ENCODE data around the gene CD1E. TPM values are rescaled to one million over a fixed set of nuclear protein-coding genes. Genes with fewer than 3 reads are reported as not detected.

The CD1E gene
- polyA plus RNA-seq, 1 of the 3 experiments (the other 2 are of a cell fraction) = not detected

DNA sequence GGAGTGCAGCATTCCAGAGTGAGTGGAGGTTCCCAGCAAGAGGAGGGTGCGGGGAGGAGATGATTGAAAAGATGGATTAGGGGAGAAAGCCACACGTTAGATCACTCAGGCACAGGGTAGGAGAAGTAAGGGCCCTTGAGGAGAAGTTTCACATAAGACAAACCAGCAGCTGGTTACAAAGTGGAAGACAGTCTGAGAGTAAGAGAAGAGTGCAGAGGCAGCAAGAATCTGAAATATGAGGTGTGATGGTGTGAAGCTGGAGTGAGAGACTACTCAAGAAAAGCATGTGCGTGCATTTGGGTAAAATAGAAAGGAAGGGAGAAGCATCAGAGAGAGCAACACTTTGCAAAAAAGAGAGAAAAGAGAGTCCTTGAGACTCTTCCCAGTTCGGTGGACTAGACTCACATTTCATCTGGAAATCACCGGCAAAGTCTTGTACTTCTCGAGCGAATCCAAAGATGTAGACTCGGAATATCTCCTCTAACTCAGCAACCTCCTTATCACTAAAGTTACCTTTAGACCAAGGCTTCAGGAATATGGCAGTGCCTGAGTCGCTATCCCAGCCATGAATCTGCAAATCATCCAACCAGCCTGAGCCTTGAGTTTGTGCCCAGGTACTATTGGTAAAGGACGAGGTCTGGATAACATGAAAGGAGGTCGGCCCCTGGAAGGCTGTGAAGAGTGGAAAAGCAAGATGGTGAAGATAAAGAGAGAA is 23.1 kb upstream of the CD1E start (continued):
- TF ChIP-seq PBX3 (IDR thresholded peaks at IDR 0.05) = no peak

DNA sequence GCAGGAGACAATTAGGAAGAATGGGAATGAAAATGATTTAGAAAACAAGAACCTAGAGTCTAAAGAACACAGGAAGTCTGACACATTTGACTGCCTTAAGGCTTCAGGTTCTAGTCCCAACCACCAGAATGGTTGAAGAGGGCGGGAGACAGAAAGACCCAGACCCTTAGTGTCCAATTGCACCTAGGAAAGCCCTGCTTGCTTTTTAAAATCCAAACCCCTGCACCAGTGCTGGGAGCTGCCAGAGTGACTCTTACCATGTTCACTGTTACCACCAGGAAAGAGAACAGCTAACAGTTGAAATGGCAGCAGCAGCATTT is 22.6 kb upstream of the CD1E start:
- Histone ChIP-seq H3F3A (replicated peaks; ENCODE audit: insufficient read depth) (no peaks in the 10 kb centered on the region), H3K4me3 (ENCODE audit: low read depth in 2 of 2, low read length in 1 of 2) (no peak overlapping the region), H2AFZ (ENCODE audit: low read depth) (no peak overlapping the region), H3K9me3 (no peaks in the 10 kb centered on the region), H3K79me2 (ENCODE audit: insufficient read depth) (no peaks in the 10 kb centered on the region), H3K36me3 (replicated peaks in 1 of 2; ENCODE audit: control insufficient read depth in 1 of 2, insufficient read depth in 2 of 2, low read length in 1 of 2) (no peaks in the 10 kb centered on the region), H3K4me2 (no peak overlapping the region), H4K20me1 (ENCODE audit: insufficient read depth) (no peaks in the 10 kb centered on the region), H3K9me2 (no peaks in the 10 kb centered on the region), H3K9ac (no peak overlapping the region), H3K27ac (ENCODE audit: low read depth in 2 of 2, low read length in 1 of 2) (no peak overlapping the region), H3K27me3 (ENCODE audit: insufficient read depth) (peaks cover 12% of the 10 kb centered on the region), H3K4me1 (ENCODE audit: control insufficient read depth in 1 of 2, insufficient read depth in 2 of 2, low read depth in 1 of 2, low read length in 1 of 2) (no peaks in the 10 kb centered on the region)
- ChIA-PET POLR2A (no interaction called here), CTCF (no interaction called here)
- TF ChIP-seq, protein P1, sequence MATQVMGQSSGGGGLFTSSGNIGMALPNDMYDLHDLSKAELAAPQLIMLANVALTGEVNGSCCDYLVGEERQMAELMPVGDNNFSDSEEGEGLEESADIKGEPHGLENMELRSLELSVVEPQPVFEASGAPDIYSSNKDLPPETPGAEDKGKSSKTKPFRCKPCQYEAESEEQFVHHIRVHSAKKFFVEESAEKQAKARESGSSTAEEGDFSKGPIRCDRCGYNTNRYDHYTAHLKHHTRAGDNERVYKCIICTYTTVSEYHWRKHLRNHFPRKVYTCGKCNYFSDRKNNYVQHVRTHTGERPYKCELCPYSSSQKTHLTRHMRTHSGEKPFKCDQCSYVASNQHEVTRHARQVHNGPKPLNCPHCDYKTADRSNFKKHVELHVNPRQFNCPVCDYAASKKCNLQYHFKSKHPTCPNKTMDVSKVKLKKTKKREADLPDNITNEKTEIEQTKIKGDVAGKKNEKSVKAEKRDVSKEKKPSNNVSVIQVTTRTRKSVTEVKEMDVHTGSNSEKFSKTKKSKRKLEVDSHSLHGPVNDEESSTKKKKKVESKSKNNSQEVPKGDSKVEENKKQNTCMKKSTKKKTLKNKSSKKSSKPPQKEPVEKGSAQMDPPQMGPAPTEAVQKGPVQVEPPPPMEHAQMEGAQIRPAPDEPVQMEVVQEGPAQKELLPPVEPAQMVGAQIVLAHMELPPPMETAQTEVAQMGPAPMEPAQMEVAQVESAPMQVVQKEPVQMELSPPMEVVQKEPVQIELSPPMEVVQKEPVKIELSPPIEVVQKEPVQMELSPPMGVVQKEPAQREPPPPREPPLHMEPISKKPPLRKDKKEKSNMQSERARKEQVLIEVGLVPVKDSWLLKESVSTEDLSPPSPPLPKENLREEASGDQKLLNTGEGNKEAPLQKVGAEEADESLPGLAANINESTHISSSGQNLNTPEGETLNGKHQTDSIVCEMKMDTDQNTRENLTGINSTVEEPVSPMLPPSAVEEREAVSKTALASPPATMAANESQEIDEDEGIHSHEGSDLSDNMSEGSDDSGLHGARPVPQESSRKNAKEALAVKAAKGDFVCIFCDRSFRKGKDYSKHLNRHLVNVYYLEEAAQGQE (IDR thresholded peaks at IDR 0.05; ENCODE audit: low read depth, low read length) = no peak
- TF ChIP-seq SIN3A (IDR thresholded peaks at IDR 0.05; ENCODE audit: borderline replicate concordance, low read depth, low read length) (no peak), ELF1 (IDR thresholded peaks at IDR 0.05) (no peak), GABPA (IDR thresholded peaks at IDR 0.05; ENCODE audit: low read depth) (no peak), TAF1 (IDR thresholded peaks at IDR 0.05; ENCODE audit: borderline replicate concordance, low read depth, low read length) (no peak), SMC3 (IDR thresholded peaks at IDR 0.05; ENCODE audit: low read depth, low read length) (no peak), NFIC (IDR thresholded peaks at IDR 0.05; ENCODE audit: borderline replicate concordance) (no peak), MXI1 (IDR thresholded peaks at IDR 0.05; ENCODE audit: low read depth, low read length) (no peak), PBX3 (IDR thresholded peaks at IDR 0.05) (no peak), RCOR1 (IDR thresholded peaks at IDR 0.05; ENCODE audit: low read length) (no peak), CTCF (IDR thresholded peaks at IDR 0.05) (no peak), ZBTB33 (IDR thresholded peaks at IDR 0.05; ENCODE audit: borderline replicate concordance, low read depth) (no peak), JUND (IDR thresholded peaks at IDR 0.05) (no peak), POLR2AphosphoS5 (IDR thresholded peaks at IDR 0.05; ENCODE audit: low read depth, low read length) (no peak), FOSL2 (IDR thresholded peaks at IDR 0.05; ENCODE audit: borderline replicate concordance, low read depth) (no peak), EP300 (IDR thresholded peaks at IDR 0.05; ENCODE audit: borderline replicate concordance in 1 of 2, low read depth in 1 of 2, low read length in 1 of 2) (no peak), RXRA (IDR thresholded peaks at IDR 0.05; ENCODE audit: borderline replicate concordance, low read depth) (no peak), NRF1 (IDR thresholded peaks at IDR 0.05; ENCODE audit: low read depth, low read length) (no peak)
- TF ChIP-seq, protein P2, sequence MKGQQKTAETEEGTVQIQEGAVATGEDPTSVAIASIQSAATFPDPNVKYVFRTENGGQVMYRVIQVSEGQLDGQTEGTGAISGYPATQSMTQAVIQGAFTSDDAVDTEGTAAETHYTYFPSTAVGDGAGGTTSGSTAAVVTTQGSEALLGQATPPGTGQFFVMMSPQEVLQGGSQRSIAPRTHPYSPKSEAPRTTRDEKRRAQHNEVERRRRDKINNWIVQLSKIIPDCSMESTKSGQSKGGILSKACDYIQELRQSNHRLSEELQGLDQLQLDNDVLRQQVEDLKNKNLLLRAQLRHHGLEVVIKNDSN (IDR thresholded peaks at IDR 0.05; ENCODE audit: borderline replicate concordance, low read depth) = no peak
- DNase-seq = no peak
- WGBS (ENCODE audit: low lambda C conversion rate) = 0% methylated on average over 1 of the region's 1 CpG
